KMS-11 (cell line): Measurements from ENCODE around the gene RGS4.

Experiments
- H2AFZ ChIP-seq: fragments of 200-600 bp; sonication (generic); 2 replicates; pipeline ENCODE4 v1.6.1; 2016; ENCODE audit warnings: antibody characterized with exemption, mixed run types, low read depth
- H3K27ac ChIP-seq: fragments of 200-600 bp; sonication (generic); 2 replicates; pipeline ENCODE4 v1.6.1; 2016; ENCODE audit warnings: mild to moderate bottlenecking, mixed run types
- H3K27me3 ChIP-seq: fragments of 200-600 bp; sonication (generic); 2 replicates; pipeline ENCODE4 v1.6.1; 2017; ENCODE audit warnings: mild to moderate bottlenecking, low read depth, mixed run types, moderate library complexity; ENCODE audit not compliant: insufficient read depth
- H3K36me3 ChIP-seq: fragments of 200-600 bp; sonication (generic); 2 replicates; pipeline ENCODE4 v1.6.1; 2017; ENCODE audit warnings: mild to moderate bottlenecking, mixed run types; ENCODE audit not compliant: insufficient read depth
- H3K4me1 ChIP-seq: fragments of 200-600 bp; sonication (generic); 2 replicates; pipeline ENCODE4 v1.6.1; 2016; ENCODE audit warnings: mild to moderate bottlenecking, low read depth, mixed run types; ENCODE audit not compliant: poor library complexity, severe bottlenecking
- H3K4me2 ChIP-seq: fragments of 200-600 bp; sonication (generic); 2 replicates; pipeline ENCODE4 v1.7.0; 2016; ENCODE audit warnings: mild to moderate bottlenecking, mixed run types
- H3K4me3 ChIP-seq: fragments of 200-600 bp; sonication (generic); IDR thresholded peaks from 2 replicates; pipeline ENCODE4 v1.6.1; 2017; ENCODE audit warnings: low read depth, low read length, mixed read lengths; ENCODE audit not compliant: insufficient read depth
- H3K79me2 ChIP-seq: fragments of 200-600 bp; sonication (generic); 2 replicates; pipeline ENCODE4 v1.6.1; 2016; ENCODE audit warnings: low read depth, mixed run types; ENCODE audit not compliant: insufficient read depth
- H3K9ac ChIP-seq: fragments of 200-600 bp; sonication (generic); 2 replicates; pipeline ENCODE4 v1.6.1; 2016; ENCODE audit warnings: mild to moderate bottlenecking, mixed run types
- H4K20me1 ChIP-seq: fragments of 200-600 bp; sonication (generic); 2 replicates; pipeline ENCODE4 v1.6.1; 2016; ENCODE audit warnings: mild to moderate bottlenecking, mixed run types; ENCODE audit not compliant: insufficient read depth
- CTCF ChIP-seq: fragments of 200-600 bp; sonication (generic); conservative IDR thresholded peaks from 2 replicates; pipeline ENCODE4 v1.6.1; 2017; ENCODE audit warnings: low read depth, mild to moderate bottlenecking, antibody characterized with exemption, low read length, moderate library complexity, mixed read lengths

Gene RGS4

GRCh38 chr1:163035446-163036249, 33.5 kb upstream of the RGS4 start:
- H3K79me2 ChIP-seq: no peaks in the 10 kb centered on the region
- no peak for TF ChIP-seq CTCF
- no peaks in the 10 kb centered on the region for H3K27me3 ChIP-seq
- H3K27ac ChIP-seq: no peak overlapping the region
- no peak overlapping the region for H3K4me3 ChIP-seq
- H3K36me3 ChIP-seq: no peaks in the 10 kb centered on the region
- no peak overlapping the region for H3K4me2 ChIP-seq
- H3K4me1 ChIP-seq: no peaks in the 10 kb centered on the region
- no peak overlapping the region for H3K9ac ChIP-seq
- no peaks in the 10 kb centered on the region for H4K20me1 ChIP-seq
- no peak overlapping the region for H2AFZ ChIP-seq

- Histone ChIP-seq H3K4me3 (no peak overlapping the region), H3K4me2 (no peak overlapping the region), H3K27me3 (no peaks in the 10 kb centered on the region), H4K20me1 (no peaks in the 10 kb centered on the region), H2AFZ (no peak overlapping the region), H3K27ac (no peak overlapping the region), H3K36me3 (no peaks in the 10 kb centered on the region), H3K4me1 (no peaks in the 10 kb centered on the region), H3K79me2 (no peaks in the 10 kb centered on the region), H3K9ac (no peak overlapping the region)
- TF ChIP-seq CTCF: no peak
Measured at GRCh38 chr1:163036671-163037070, 32.5 kb upstream of the RGS4 start.

GRCh38 chr1:163038928-163039706, 30.0 kb upstream of the RGS4 start:
- no peaks in the 10 kb centered on the region for H3K4me1 ChIP-seq
- H3K27ac ChIP-seq: no peak overlapping the region
- H3K9ac ChIP-seq: no peak overlapping the region
- H3K4me2 ChIP-seq: no peak overlapping the region
- H2AFZ ChIP-seq: no peak overlapping the region
- H3K27me3 ChIP-seq: no peaks in the 10 kb centered on the region
- H3K79me2 ChIP-seq: no peaks in the 10 kb centered on the region
- H3K36me3 ChIP-seq: no peaks in the 10 kb centered on the region
- no peaks in the 10 kb centered on the region for H4K20me1 ChIP-seq
- no peak overlapping the region for H3K4me3 ChIP-seq
- TF ChIP-seq CTCF: no peak

GRCh38 chr1:163039707-163040093, 29.5 kb upstream of the RGS4 start:
- TF ChIP-seq CTCF: no peak

More at GRCh38 chr1:163039707-163040093, 29.5 kb upstream of the RGS4 start:
- Histone ChIP-seq H4K20me1 (no peaks in the 10 kb centered on the region), H3K27ac (no peak overlapping the region), H3K4me2 (no peak overlapping the region), H3K36me3 (no peaks in the 10 kb centered on the region), H3K4me1 (no peaks in the 10 kb centered on the region), H3K79me2 (no peaks in the 10 kb centered on the region), H3K27me3 (no peaks in the 10 kb centered on the region), H3K9ac (no peak overlapping the region), H2AFZ (no peak overlapping the region), H3K4me3 (no peak overlapping the region)
